GM23248 (cell line): ENCODE measurements around the gene BCL11B.

Experiments used
- EZH2 ChIP-seq: fragments of 200-600 bp; sonication (generic); IDR thresholded peaks from 2 replicates; pipeline ENCODE4 v1.6.1; 2018; ENCODE audit warnings: antibody characterized with exemption, mild to moderate bottlenecking; ENCODE audit not compliant: insufficient read depth, poor library complexity, severe bottlenecking
- EZH2phosphoT487 ChIP-seq: fragments of 200-600 bp; sonication (generic); IDR thresholded peaks from 2 replicates; pipeline ENCODE4 v1.6.1; 2018; ENCODE audit warnings: antibody characterized with exemption, moderate library complexity, mild to moderate bottlenecking, low read depth; ENCODE audit not compliant: insufficient read depth

GRCh38 chr14:99234961-99235571 is 36.9 kb downstream of the BCL11B start:
- TF ChIP-seq EZH2phosphoT487 (no peak), EZH2 (no peak)
